Measurements from ENCODE around the gene LYST. TPM values are rescaled to one million over a fixed set of nuclear protein-coding genes. Genes with fewer than 3 reads are reported as not detected.

The LYST gene
- total and polyA plus RNA-seq, 2 donors, result 25.7 to 67.4 TPM

DNA sequence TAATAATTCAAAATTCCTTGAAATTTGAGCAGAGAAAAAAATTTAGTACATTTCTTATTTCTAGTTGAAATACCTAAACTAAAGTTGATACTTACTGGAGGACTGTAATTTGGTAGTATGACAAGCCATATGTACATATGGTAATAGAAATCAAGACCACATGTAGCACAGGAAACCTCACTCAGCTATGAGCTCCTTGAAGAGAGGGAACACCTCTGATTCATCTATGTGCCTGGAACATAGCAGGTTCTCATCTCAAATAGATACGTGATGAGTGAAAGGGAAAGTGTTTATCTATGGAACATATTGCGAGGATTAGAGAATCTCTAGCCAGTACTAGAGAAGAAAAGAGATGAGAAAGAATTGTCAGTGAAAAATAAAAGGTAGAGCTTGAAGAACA is 169.2 kb downstream of the LYST start:
- DNase-seq (ENCODE audit: low read depth in 6 of 9, low spot score in 9 of 9), result no peak
- Histone ChIP-seq H3K27ac (ENCODE audit: low read depth in 1 of 2, low read length in 1 of 2) (no peak overlapping the region), H3K27me3 (ENCODE audit: control insufficient read depth in 2 of 2, insufficient read depth in 1 of 2, low read length in 1 of 2) (no peaks in the 10 kb centered on the region), H3K36me3 (ENCODE audit: control insufficient read depth in 2 of 2, insufficient read depth in 2 of 2, low read length in 1 of 2) (peaks cover 48 to 80% of the 10 kb centered on the region in 2 donors), H3K9me3 (ENCODE audit: control insufficient read depth in 2 of 2, insufficient read depth in 1 of 2, low read length in 1 of 2) (no peaks in the 10 kb centered on the region), H3K4me1 (ENCODE audit: control insufficient read depth in 2 of 2, insufficient read depth in 2 of 2, low read length in 2 of 2) (no peaks in the 10 kb centered on the region), H3K4me3 (ENCODE audit: low read length in 2 of 2) (no peak overlapping the region)
- 97% methylated on average over 2 of the region's 2 CpGs for whole genome bisulfite sequencing

DNA sequence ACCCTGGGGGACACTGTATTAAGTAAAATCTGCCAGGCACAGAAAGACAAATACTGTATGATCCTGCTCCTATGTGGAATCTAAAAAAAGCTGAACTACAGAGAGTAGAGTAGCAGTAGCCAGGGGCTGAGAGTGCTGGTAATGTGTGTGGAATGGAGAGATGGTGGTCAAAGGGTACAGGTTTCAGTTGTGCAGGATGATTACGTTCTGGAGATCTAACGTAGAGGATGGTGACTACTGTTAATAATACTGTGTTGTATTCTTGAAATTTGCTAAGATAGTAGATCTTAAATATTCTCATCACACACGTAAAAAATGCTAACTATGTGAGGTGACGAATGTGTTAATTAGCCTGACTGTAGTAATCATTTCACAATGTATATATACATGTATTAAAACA is 177.3 kb downstream of the LYST start:
- H3K36me3 ChIP-seq (ENCODE audit: control insufficient read depth in 2 of 2, insufficient read depth in 2 of 2, low read length in 1 of 2), result peaks cover 45 to 73% of the 10 kb centered on the region in 2 donors
- no peaks in the 10 kb centered on the region for H3K9me3 ChIP-seq (ENCODE audit: control insufficient read depth in 2 of 2, insufficient read depth in 1 of 2, low read length in 1 of 2)
- H3K27ac ChIP-seq (ENCODE audit: low read depth in 1 of 2, low read length in 1 of 2), result no peak overlapping the region
- no peak overlapping the region for H3K4me3 ChIP-seq (ENCODE audit: low read length in 2 of 2)
- H3K27me3 ChIP-seq (ENCODE audit: control insufficient read depth in 2 of 2, insufficient read depth in 1 of 2, low read length in 1 of 2), result no peaks in the 10 kb centered on the region
- DNase-seq (ENCODE audit: low read depth in 6 of 9, low spot score in 9 of 9), result no peak
- H3K4me1 ChIP-seq (ENCODE audit: control insufficient read depth in 2 of 2, insufficient read depth in 2 of 2, low read length in 2 of 2), result no peaks in the 10 kb centered on the region
- 98% methylated on average over 4 of the region's 4 CpGs for WGBS

DNA sequence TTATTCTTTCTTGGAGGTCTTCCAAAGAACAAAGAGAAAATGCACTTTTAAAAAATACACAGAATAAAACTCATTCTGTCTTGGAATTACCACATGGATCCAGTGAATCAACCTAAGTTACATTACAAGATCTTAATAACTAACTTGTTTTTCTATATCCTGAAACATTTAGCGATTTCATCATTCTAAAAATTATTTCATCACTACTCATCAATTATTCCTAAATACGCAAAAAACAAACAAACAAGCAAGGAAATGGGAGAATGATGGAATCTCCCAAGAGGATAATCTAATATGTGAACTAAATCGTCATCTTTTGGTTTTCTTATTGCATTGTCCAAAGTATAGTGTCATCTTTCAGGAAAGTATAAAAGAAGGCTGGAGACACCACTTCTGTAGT is 178.6 kb downstream of the LYST start:
- no peak for DNase-seq (ENCODE audit: low read depth in 6 of 9, low spot score in 9 of 9)
- peaks cover 41 to 73% of the 10 kb centered on the region in 2 donors for H3K36me3 ChIP-seq (ENCODE audit: control insufficient read depth in 2 of 2, insufficient read depth in 2 of 2, low read length in 1 of 2)
- H3K27me3 ChIP-seq (ENCODE audit: control insufficient read depth in 2 of 2, insufficient read depth in 1 of 2, low read length in 1 of 2), result no peaks in the 10 kb centered on the region
- H3K27ac ChIP-seq (ENCODE audit: low read depth in 1 of 2, low read length in 1 of 2), result no peak overlapping the region
- no peaks in the 10 kb centered on the region for H3K9me3 ChIP-seq (ENCODE audit: control insufficient read depth in 2 of 2, insufficient read depth in 1 of 2, low read length in 1 of 2)
- H3K4me1 ChIP-seq (ENCODE audit: control insufficient read depth in 2 of 2, insufficient read depth in 2 of 2, low read length in 2 of 2), result no peaks in the 10 kb centered on the region
- 98% methylated on average over 3 of the region's 3 CpGs for WGBS
- no peak overlapping the region for H3K4me3 ChIP-seq (ENCODE audit: low read length in 2 of 2)

DNA sequence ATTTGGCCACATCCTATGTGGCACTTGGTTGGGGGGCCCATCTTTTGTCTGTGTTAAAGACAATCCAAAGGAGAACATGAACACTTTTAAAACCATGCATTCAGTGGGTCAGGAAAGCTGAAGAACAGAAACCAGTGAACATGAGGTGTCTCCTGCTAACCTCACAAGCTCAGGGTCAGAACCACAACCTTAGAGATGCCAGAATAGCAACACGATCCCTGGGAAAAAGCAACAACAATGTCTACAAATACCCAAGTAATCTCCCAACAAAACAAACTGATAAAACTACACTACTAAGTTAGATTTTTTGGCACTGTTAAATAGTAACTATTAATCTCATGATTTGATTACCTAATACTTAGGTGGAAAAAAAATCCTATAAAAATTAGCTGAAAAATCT is 183.1 kb downstream of the LYST start:
- 93% methylated on average over 1 of the region's 1 CpG for WGBS

DNA sequence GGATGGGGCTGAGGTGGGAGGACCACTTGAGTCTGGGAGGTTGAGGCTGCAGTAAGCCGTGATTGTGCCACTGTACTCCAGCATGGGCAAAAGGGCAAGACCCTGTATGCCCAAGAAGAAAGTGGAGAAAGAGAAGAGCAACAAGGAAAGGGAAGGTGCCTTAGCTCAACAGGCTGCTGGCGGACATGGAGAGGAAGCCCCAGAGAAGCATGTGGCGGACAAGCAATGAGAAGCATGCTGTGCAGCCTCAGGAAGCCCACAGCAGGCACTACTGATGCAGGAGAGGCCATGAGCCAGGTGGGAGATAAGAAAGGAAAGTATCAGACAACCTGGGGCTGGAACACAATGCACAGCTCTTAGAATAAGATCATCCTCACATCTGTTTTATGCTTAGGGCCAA is 184.5 kb downstream of the LYST start:
- no peak overlapping the region for H3K27ac ChIP-seq (ENCODE audit: low read depth in 1 of 2, low read length in 1 of 2)
- DNase-seq (ENCODE audit: low read depth in 6 of 9, low spot score in 9 of 9), result no peak
- no peaks in the 10 kb centered on the region for H3K4me1 ChIP-seq (ENCODE audit: control insufficient read depth in 2 of 2, insufficient read depth in 2 of 2, low read length in 2 of 2)
- WGBS, result 98% methylated on average over 3 of the region's 3 CpGs
- no peak overlapping the region for H3K4me3 ChIP-seq (ENCODE audit: low read length in 2 of 2)
- H3K36me3 ChIP-seq (ENCODE audit: control insufficient read depth in 2 of 2, insufficient read depth in 2 of 2, low read length in 1 of 2), result peaks cover 44 to 79% of the 10 kb centered on the region in 2 donors
- H3K9me3 ChIP-seq (ENCODE audit: control insufficient read depth in 2 of 2, insufficient read depth in 1 of 2, low read length in 1 of 2), result no peaks in the 10 kb centered on the region
- no peaks in the 10 kb centered on the region for H3K27me3 ChIP-seq (ENCODE audit: control insufficient read depth in 2 of 2, insufficient read depth in 1 of 2, low read length in 1 of 2)

More for the DNA sequence above, 183.1 kb downstream of the LYST start:
- H3K9me3 ChIP-seq (ENCODE audit: control insufficient read depth in 2 of 2, insufficient read depth in 1 of 2, low read length in 1 of 2), result no peaks in the 10 kb centered on the region
- no peak overlapping the region for H3K27ac ChIP-seq (ENCODE audit: low read depth in 1 of 2, low read length in 1 of 2)
- no peak overlapping the region for H3K4me3 ChIP-seq (ENCODE audit: low read length in 2 of 2)
- no peaks in the 10 kb centered on the region for H3K4me1 ChIP-seq (ENCODE audit: control insufficient read depth in 2 of 2, insufficient read depth in 2 of 2, low read length in 2 of 2)
- no peak for DNase-seq (ENCODE audit: low read depth in 6 of 9, low spot score in 9 of 9)
- H3K36me3 ChIP-seq (ENCODE audit: control insufficient read depth in 2 of 2, insufficient read depth in 2 of 2, low read length in 1 of 2), result peaks cover 52 to 84% of the 10 kb centered on the region in 2 donors
- no peaks in the 10 kb centered on the region for H3K27me3 ChIP-seq (ENCODE audit: control insufficient read depth in 2 of 2, insufficient read depth in 1 of 2, low read length in 1 of 2)

DNA sequence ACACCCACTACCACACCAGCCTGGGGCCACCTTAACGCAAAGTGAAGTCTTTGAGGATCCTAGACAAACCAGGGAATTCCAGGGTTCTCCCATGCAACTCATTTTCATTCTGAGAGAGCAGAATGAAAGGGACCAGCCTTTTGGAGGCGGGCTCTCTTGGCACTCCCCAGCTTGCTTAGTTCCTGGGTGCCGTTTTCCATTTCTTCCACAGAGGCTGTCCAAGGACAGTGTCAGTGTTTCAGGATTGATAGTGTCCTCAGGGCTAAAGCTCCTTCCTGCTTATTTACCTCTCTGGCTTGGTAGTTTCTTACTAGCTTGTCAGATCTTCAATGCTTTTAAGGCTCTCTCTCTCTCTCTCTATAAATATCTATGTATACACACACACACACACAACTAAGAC is 187.1 kb downstream of the LYST start:
- Histone ChIP-seq H3K27ac (ENCODE audit: low read depth in 1 of 2, low read length in 1 of 2) (no peak overlapping the region), H3K9me3 (ENCODE audit: control insufficient read depth in 2 of 2, insufficient read depth in 1 of 2, low read length in 1 of 2) (peaks cover 3 to 7% of the 10 kb centered on the region in 2 donors), H3K4me3 (ENCODE audit: low read length in 2 of 2) (no peak overlapping the region), H3K4me1 (ENCODE audit: control insufficient read depth in 2 of 2, insufficient read depth in 2 of 2, low read length in 2 of 2) (no peaks in the 10 kb centered on the region), H3K36me3 (ENCODE audit: control insufficient read depth in 2 of 2, insufficient read depth in 2 of 2, low read length in 1 of 2) (peaks cover 53 to 83% of the 10 kb centered on the region in 2 donors), H3K27me3 (ENCODE audit: control insufficient read depth in 2 of 2, insufficient read depth in 1 of 2, low read length in 1 of 2) (no peaks in the 10 kb centered on the region)
- no peak for DNase-seq (ENCODE audit: low read depth in 6 of 9, low spot score in 9 of 9)
- 99% methylated on average over 3 of the region's 3 CpGs for WGBS

DNA sequence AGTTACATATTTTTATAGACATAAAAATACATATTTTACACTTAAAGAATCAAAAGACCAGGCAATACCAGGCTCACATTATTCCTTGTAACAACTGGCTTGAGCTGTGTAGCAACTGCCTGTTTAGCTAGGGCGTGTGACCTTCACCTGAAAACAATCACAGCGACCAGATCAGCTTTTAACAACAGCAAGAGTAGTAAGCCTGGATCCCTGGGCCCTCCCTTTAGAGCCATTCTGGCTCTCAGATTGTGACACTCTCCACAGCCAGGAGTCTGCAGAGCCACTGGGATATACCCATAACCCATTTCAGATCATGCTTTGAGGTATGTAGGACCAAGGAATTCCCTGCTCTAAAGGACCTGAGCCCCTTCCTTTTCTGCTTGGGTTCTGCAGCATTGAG is 187.7 kb downstream of the LYST start:
- WGBS, result 96% methylated on average over 2 of the region's 2 CpGs
- no peaks in the 10 kb centered on the region for H3K27me3 ChIP-seq (ENCODE audit: control insufficient read depth in 2 of 2, insufficient read depth in 1 of 2, low read length in 1 of 2)
- no peaks in the 10 kb centered on the region for H3K4me1 ChIP-seq (ENCODE audit: control insufficient read depth in 2 of 2, insufficient read depth in 2 of 2, low read length in 2 of 2)
- H3K27ac ChIP-seq (ENCODE audit: low read depth in 1 of 2, low read length in 1 of 2), result no peak overlapping the region
- no peak for DNase-seq (ENCODE audit: low read depth in 6 of 9, low spot score in 9 of 9)
- peaks cover 58 to 83% of the 10 kb centered on the region in 2 donors for H3K36me3 ChIP-seq (ENCODE audit: control insufficient read depth in 2 of 2, insufficient read depth in 2 of 2, low read length in 1 of 2)
- peaks cover 3 to 7% of the 10 kb centered on the region in 2 donors for H3K9me3 ChIP-seq (ENCODE audit: control insufficient read depth in 2 of 2, insufficient read depth in 1 of 2, low read length in 1 of 2)
- no peak overlapping the region for H3K4me3 ChIP-seq (ENCODE audit: low read length in 2 of 2)

DNA sequence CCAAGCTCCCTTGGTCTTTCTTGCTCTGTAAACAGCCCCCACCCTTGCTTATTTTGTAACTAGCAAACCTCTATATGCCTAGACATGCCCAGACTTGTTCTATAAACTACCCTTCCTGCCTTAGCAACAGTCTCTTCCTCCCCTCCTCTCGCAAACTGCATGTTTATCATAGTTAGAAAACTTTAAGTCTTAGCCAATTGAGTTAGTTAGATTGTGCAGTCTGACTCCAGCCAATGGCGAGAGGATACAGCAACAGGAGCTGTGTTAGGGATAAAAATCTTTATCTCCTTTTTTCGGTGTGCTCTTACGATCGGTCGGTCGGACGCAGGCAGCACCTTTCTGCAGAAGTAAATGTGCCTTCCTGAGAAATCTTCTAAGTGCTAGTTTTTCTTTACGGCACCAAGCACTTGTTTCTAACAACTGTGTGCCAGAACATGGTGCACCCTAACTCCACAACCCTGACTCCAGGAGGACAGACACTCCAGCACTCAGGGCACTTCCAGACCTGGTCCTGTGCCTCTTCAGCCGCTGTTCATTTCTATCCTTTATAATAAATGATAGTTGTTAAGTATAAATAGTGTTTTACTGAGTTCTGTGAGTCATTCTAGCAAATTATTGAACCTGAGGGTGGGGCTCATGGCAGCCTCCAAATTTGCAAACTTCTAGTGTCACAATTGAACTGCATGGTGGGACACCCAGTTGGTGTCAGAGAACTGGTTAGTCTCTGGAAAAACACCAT is 191.4 kb downstream of the LYST start:
- no peak overlapping the region for H3K27ac ChIP-seq (ENCODE audit: low read depth in 1 of 2, low read length in 1 of 2)
- no peaks in the 10 kb centered on the region for H3K4me1 ChIP-seq (ENCODE audit: control insufficient read depth in 2 of 2, insufficient read depth in 2 of 2, low read length in 2 of 2)
- no peak overlapping the region for H3K4me3 ChIP-seq (ENCODE audit: low read length in 2 of 2)
- no peaks in the 10 kb centered on the region for H3K27me3 ChIP-seq (ENCODE audit: control insufficient read depth in 2 of 2, insufficient read depth in 1 of 2, low read length in 1 of 2)
- peaks cover 11% of the 10 kb centered on the region in 2 donors for H3K9me3 ChIP-seq (ENCODE audit: control insufficient read depth in 2 of 2, insufficient read depth in 1 of 2, low read length in 1 of 2)
- WGBS, result 93% methylated on average over 10 of the region's 10 CpGs
- DNase-seq (ENCODE audit: low read depth in 6 of 9, low spot score in 9 of 9), result no peak
- peaks cover 57 to 85% of the 10 kb centered on the region in 2 donors for H3K36me3 ChIP-seq (ENCODE audit: control insufficient read depth in 2 of 2, insufficient read depth in 2 of 2, low read length in 1 of 2)

DNA sequence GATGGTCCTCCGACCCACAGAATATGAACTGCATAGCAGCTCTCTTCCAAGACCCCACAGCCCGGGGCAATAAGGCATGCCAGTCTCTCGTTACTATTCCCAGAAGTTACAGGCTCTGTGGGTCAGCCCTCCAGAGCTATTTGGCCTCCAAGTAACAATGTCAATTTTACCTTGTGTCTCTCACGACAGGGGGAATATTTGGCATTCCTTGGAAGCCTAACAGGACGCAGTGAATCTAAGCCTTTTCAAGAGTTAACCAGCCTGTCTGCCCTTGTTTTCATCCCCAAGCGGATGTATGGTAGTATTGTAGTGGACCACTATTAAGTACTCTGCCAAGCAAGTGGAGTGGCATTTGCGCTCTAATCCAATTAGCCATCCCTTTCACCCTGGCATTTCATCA is 192.7 kb downstream of the LYST start:
- no peak overlapping the region for H3K4me3 ChIP-seq (ENCODE audit: low read length in 2 of 2)
- H3K9me3 ChIP-seq (ENCODE audit: control insufficient read depth in 2 of 2, insufficient read depth in 1 of 2, low read length in 1 of 2), result peaks cover 11 to 13% of the 10 kb centered on the region in 2 donors
- no peak overlapping the region for H3K27ac ChIP-seq (ENCODE audit: low read depth in 1 of 2, low read length in 1 of 2)
- H3K27me3 ChIP-seq (ENCODE audit: control insufficient read depth in 2 of 2, insufficient read depth in 1 of 2, low read length in 1 of 2), result no peaks in the 10 kb centered on the region
- 83% methylated on average over 7 of the region's 7 CpGs for WGBS
- peaks cover 62 to 88% of the 10 kb centered on the region in 2 donors for H3K36me3 ChIP-seq (ENCODE audit: control insufficient read depth in 2 of 2, insufficient read depth in 2 of 2, low read length in 1 of 2)
- no peaks in the 10 kb centered on the region for H3K4me1 ChIP-seq (ENCODE audit: control insufficient read depth in 2 of 2, insufficient read depth in 2 of 2, low read length in 2 of 2)
- no peak for DNase-seq (ENCODE audit: low read depth in 6 of 9, low spot score in 9 of 9)

Data from thymus (tissue), 11 donors.